ENCODE measurements around the gene ENPP5.
"Not testable (repeated sequence)": the region's sequence is repeated elsewhere in the genome, so short reads cannot be mapped to it uniquely, and the experiment has no call there.

ENPP5 gene

GRCh38 chr6:46175446-46175845 is 4.7 kb upstream of the ENPP5 start:
- no peak for DNase-seq (ENCODE audit: low read depth)

GRCh38 chr6:46174904-46175303 is 4.1 kb upstream of the ENPP5 start:
- DNase-seq (ENCODE audit: low read depth), result no peak

GRCh38 chr6:46172176-46172575 is 1.4 kb upstream of the ENPP5 start:
- no peak for DNase-seq (ENCODE audit: low read depth)

GRCh38 chr6:46160102-46160501 is 10.7 kb downstream of the ENPP5 start:
- no peak for DNase-seq (ENCODE audit: low read depth)

- no peak for DNase-seq (ENCODE audit: low read depth)
These were observed 11.6 kb downstream of the ENPP5 start for GRCh38 chr6:46159229-46159628.

- no peak for DNase-seq (ENCODE audit: low read depth)
These were observed 14.1 kb downstream of the ENPP5 start for GRCh38 chr6:46156701-46157100.

GRCh38 chr6:46149066-46149465 is 21.7 kb downstream of the ENPP5 start:
- DNase-seq (ENCODE audit: low read depth), result not testable (repeated sequence)

- DNase-seq (ENCODE audit: low read depth), result no peak
These were observed 26.5 kb downstream of the ENPP5 start for GRCh38 chr6:46144270-46144669.

GRCh38 chr6:46138281-46138680 is 32.5 kb downstream of the ENPP5 start:
- no peak for DNase-seq (ENCODE audit: low read depth)

GRCh38 chr6:46137387-46137786 is 33.4 kb downstream of the ENPP5 start:
- no peak for DNase-seq (ENCODE audit: low read depth)

GRCh38 chr6:46136831-46137230 is 33.9 kb downstream of the ENPP5 start:
- DNase-seq (ENCODE audit: low read depth), result no peak

- DNase-seq (ENCODE audit: low read depth), result no peak
These were observed 35.6 kb downstream of the ENPP5 start for GRCh38 chr6:46135176-46135575.

GRCh38 chr6:46134216-46134615 is 36.6 kb downstream of the ENPP5 start:
- no peak for DNase-seq (ENCODE audit: low read depth)

GRCh38 chr6:46131291-46131690 is 39.5 kb downstream of the ENPP5 start:
- DNase-seq (ENCODE audit: low read depth), result not testable (repeated sequence)

GRCh38 chr6:46130666-46131065 is 40.1 kb downstream of the ENPP5 start:
- DNase-seq (ENCODE audit: low read depth), result no peak

GRCh38 chr6:46129629-46130511 is 40.9 kb downstream of the ENPP5 start, which contains the start of gene ENPP4:
ENPP4 (plus strand) TSS chr6:46129989; CDS start chr6:46139584, 9,595 bp downstream.
- DNase-seq (ENCODE audit: low read depth), result peak; percentile 34

- no peak for DNase-seq (ENCODE audit: low read depth)
These were observed 41.5 kb downstream of the ENPP5 start for GRCh38 chr6:46129291-46129628.

- DNase-seq (ENCODE audit: low read depth), result no peak
These were observed 42.3 kb downstream of the ENPP5 start for GRCh38 chr6:46128476-46128875.

GRCh38 chr6:46119679-46120078 is 51.1 kb downstream of the ENPP5 start:
- not testable (repeated sequence) for DNase-seq (ENCODE audit: low read depth)

- DNase-seq (ENCODE audit: low read depth), result no peak
These were observed 51.9 kb downstream of the ENPP5 start for GRCh38 chr6:46118836-46119235.

- DNase-seq (ENCODE audit: low read depth), result no peak
These were observed 52.6 kb downstream of the ENPP5 start for GRCh38 chr6:46118157-46118556.

- no peak for DNase-seq (ENCODE audit: low read depth)
These were observed 54.5 kb downstream of the ENPP5 start for GRCh38 chr6:46116289-46116688.

GRCh38 chr6:46115634-46116033 is 55.1 kb downstream of the ENPP5 start:
- DNase-seq (ENCODE audit: low read depth), result no peak

- DNase-seq (ENCODE audit: low read depth), result no peak
These were observed 57.4 kb downstream of the ENPP5 start for GRCh38 chr6:46113370-46113769.
